ENCODE measurements around the gene PROK2.

DNA sequence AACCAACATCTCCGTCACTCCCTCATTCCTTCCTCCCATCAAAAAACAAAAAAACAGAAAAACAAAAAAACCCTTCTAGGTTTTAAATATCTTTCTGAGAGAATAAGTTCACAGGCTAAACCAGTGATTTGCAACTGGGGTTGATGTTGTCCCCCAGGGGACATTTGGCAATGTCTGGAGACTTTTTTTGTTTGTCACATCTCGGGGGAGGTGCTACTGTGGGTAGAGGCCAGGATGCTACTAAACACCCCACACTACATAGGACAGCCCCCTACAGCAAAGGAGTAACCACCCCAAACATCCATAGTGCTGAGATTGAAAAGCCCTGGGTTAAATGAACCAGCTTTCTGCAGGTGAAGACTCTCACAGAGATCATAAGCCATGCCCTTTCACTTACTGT is 17.0 kb upstream of the PROK2 start:
- TF ChIP-seq, protein P1, sequence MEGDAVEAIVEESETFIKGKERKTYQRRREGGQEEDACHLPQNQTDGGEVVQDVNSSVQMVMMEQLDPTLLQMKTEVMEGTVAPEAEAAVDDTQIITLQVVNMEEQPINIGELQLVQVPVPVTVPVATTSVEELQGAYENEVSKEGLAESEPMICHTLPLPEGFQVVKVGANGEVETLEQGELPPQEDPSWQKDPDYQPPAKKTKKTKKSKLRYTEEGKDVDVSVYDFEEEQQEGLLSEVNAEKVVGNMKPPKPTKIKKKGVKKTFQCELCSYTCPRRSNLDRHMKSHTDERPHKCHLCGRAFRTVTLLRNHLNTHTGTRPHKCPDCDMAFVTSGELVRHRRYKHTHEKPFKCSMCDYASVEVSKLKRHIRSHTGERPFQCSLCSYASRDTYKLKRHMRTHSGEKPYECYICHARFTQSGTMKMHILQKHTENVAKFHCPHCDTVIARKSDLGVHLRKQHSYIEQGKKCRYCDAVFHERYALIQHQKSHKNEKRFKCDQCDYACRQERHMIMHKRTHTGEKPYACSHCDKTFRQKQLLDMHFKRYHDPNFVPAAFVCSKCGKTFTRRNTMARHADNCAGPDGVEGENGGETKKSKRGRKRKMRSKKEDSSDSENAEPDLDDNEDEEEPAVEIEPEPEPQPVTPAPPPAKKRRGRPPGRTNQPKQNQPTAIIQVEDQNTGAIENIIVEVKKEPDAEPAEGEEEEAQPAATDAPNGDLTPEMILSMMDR (IDR thresholded peaks at IDR 0.05; ENCODE audit: low read depth, low read length, missing input control): no peak
- TF ChIP-seq, protein P2, sequence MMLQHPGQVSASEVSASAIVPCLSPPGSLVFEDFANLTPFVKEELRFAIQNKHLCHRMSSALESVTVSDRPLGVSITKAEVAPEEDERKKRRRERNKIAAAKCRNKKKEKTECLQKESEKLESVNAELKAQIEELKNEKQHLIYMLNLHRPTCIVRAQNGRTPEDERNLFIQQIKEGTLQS (IDR thresholded peaks at IDR 0.05): no peak
- no peak for TF ChIP-seq YY1 (IDR thresholded peaks at IDR 0.05)
- TF ChIP-seq EGR1 (IDR thresholded peaks at IDR 0.05; ENCODE audit: low read depth in 2 of 2): no peak
- TF ChIP-seq, protein P3, sequence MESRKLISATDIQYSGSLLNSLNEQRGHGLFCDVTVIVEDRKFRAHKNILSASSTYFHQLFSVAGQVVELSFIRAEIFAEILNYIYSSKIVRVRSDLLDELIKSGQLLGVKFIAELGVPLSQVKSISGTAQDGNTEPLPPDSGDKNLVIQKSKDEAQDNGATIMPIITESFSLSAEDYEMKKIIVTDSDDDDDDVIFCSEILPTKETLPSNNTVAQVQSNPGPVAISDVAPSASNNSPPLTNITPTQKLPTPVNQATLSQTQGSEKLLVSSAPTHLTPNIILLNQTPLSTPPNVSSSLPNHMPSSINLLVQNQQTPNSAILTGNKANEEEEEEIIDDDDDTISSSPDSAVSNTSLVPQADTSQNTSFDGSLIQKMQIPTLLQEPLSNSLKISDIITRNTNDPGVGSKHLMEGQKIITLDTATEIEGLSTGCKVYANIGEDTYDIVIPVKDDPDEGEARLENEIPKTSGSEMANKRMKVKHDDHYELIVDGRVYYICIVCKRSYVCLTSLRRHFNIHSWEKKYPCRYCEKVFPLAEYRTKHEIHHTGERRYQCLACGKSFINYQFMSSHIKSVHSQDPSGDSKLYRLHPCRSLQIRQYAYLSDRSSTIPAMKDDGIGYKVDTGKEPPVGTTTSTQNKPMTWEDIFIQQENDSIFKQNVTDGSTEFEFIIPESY (IDR thresholded peaks at IDR 0.05): no peak
- no peak for TF ChIP-seq RXRA (IDR thresholded peaks at IDR 0.05)
- no peak for TF ChIP-seq SP1 (IDR thresholded peaks at IDR 0.05)
- no peak for TF ChIP-seq JUND (IDR thresholded peaks at IDR 0.05)
- TF ChIP-seq RAD21 (IDR thresholded peaks at IDR 0.05): no peak
- TF ChIP-seq, protein P4, sequence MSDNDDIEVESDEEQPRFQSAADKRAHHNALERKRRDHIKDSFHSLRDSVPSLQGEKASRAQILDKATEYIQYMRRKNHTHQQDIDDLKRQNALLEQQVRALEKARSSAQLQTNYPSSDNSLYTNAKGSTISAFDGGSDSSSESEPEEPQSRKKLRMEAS (IDR thresholded peaks at IDR 0.05): no peak
- TF ChIP-seq HNF4A (conservative IDR thresholded peaks at IDR 0.05): no peak
- TF ChIP-seq, protein P5, sequence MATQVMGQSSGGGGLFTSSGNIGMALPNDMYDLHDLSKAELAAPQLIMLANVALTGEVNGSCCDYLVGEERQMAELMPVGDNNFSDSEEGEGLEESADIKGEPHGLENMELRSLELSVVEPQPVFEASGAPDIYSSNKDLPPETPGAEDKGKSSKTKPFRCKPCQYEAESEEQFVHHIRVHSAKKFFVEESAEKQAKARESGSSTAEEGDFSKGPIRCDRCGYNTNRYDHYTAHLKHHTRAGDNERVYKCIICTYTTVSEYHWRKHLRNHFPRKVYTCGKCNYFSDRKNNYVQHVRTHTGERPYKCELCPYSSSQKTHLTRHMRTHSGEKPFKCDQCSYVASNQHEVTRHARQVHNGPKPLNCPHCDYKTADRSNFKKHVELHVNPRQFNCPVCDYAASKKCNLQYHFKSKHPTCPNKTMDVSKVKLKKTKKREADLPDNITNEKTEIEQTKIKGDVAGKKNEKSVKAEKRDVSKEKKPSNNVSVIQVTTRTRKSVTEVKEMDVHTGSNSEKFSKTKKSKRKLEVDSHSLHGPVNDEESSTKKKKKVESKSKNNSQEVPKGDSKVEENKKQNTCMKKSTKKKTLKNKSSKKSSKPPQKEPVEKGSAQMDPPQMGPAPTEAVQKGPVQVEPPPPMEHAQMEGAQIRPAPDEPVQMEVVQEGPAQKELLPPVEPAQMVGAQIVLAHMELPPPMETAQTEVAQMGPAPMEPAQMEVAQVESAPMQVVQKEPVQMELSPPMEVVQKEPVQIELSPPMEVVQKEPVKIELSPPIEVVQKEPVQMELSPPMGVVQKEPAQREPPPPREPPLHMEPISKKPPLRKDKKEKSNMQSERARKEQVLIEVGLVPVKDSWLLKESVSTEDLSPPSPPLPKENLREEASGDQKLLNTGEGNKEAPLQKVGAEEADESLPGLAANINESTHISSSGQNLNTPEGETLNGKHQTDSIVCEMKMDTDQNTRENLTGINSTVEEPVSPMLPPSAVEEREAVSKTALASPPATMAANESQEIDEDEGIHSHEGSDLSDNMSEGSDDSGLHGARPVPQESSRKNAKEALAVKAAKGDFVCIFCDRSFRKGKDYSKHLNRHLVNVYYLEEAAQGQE (IDR thresholded peaks at IDR 0.05): no peak
- no peak for TF ChIP-seq TAF1 (conservative IDR thresholded peaks at IDR 0.05)
